K562 (cell line): ENCODE measurements around the gene ARHGEF16. TPM values are rescaled to one million over a fixed set of nuclear protein-coding genes. Genes with fewer than 3 reads are reported as not detected.

ENCODE experiments used
- ATAC-seq: fragments of 200-7000 bp; cut with Tn5 transposase; 3 replicates; pipeline ENCODE4 v1.9.1; 2020; ENCODE audit warnings: moderate library complexity
- BruUV-seq: library from RNA; stranded (reverse); fragments of 400-500 nt; replicated peaks from 2 replicates; lab custom pipeline; 2021; lab: Mats Ljungman, UMichigan
- CTCF ChIA-PET: fragments of 300-600 bp; formaldehyde crosslinking; extraction: SDS; loops from one replicate; lab custom pipeline; 2021; ENCODE audit warnings: low intra/inter-chr PET ratio; lab: Yijun Ruan, JAX
- POLR2A ChIA-PET: fragments of 300-600, 350-650 bp; sonication (Branson Sonifier 250); formaldehyde crosslinking; extraction: SDS; loops from one replicate; lab custom pipeline; 2021; ENCODE audit warnings: antibody characterized with exemption, inconsistent platforms; lab: Yijun Ruan, JAX
- DNase-seq, 4 experiments: peaks; one replicate each; pipeline versions ENCODE4 v3.0.0 to v3.0.0-alpha.2; 2011 to 2018; ENCODE audit warnings: low spot score in 3 of 4, mixed read lengths in 3 of 4; ENCODE audit errors: extremely low read depth in 1 of 4
- FAIRE-seq: peaks from 2 replicates; lab custom pipeline; 2011; peaks lifted over from hg19 to GRCh38; lab: Jason Lieb, UNC
- H2AFZ ChIP-seq: 2 replicates; pipeline ENCODE4 v1.6.0; 2011; ENCODE audit warnings: low read depth, low read length, control low read depth, inconsistent platforms
- H3K27ac ChIP-seq: fragments of 200-600 bp; 3 replicates; pipeline ENCODE4 v1.8.0; 2011; ENCODE audit warnings: low read depth, mild to moderate bottlenecking, control low read depth, inconsistent platforms, low read length, moderate library complexity, mixed read lengths; ENCODE audit errors: extremely low read depth
- H3K27me3 ChIP-seq, 2 experiments: fragments of 300-600 bp in 1 of 2; 2 replicates in 1 of 2; 3 replicates in 1 of 2; pipeline versions ENCODE4 v1.6.0 to v1.8.0; 2011; ENCODE audit warnings: inconsistent platforms in 2 of 2, low read length in 2 of 2, mild to moderate bottlenecking in 1 of 2, mixed read lengths in 1 of 2, moderate library complexity in 1 of 2; ENCODE audit not compliant: control insufficient read depth in 2 of 2, insufficient read depth in 2 of 2
- H3K36me3 ChIP-seq: fragments of 300-600 bp; 3 replicates; pipeline ENCODE4 v1.8.0; 2011; ENCODE audit warnings: mild to moderate bottlenecking, low read length, inconsistent platforms; ENCODE audit not compliant: control insufficient read depth, insufficient read depth
- H3K4me1 ChIP-seq, 2 experiments: fragments of 200-600 bp in 1 of 2; replicated peaks in 1 of 2; 2 replicates in 1 of 2; 3 replicates in 1 of 2; pipeline versions ENCODE4 v1.5.1 to v1.8.0; 2011; ENCODE audit warnings: inconsistent platforms in 2 of 2, low read length in 2 of 2, mild to moderate bottlenecking in 1 of 2, mixed read lengths in 1 of 2, moderate library complexity in 1 of 2; ENCODE audit not compliant: control insufficient read depth in 2 of 2, insufficient read depth in 2 of 2
- H3K4me2 ChIP-seq: 2 replicates; pipeline ENCODE4 v1.6.1; 2011; ENCODE audit warnings: low read length, control low read depth, inconsistent platforms, mixed read lengths; ENCODE audit not compliant: insufficient read depth
- H3K4me3 ChIP-seq: fragments of 200-600 bp; sonication (generic), shearing (Covaris generic); 2 replicates; pipeline ENCODE4 v1.5.1; 2016; ENCODE audit warnings: control low read depth, inconsistent platforms
- H3K79me2 ChIP-seq: fragments of 200-600 bp; 3 replicates; pipeline ENCODE4 v1.8.0; 2011; ENCODE audit warnings: low read length, inconsistent platforms; ENCODE audit not compliant: control insufficient read depth, insufficient read depth
- H3K9ac ChIP-seq, 2 experiments: 2 replicates each; pipeline versions ENCODE4 v1.6.0 to v1.6.1; 2011; ENCODE audit warnings: low read depth in 2 of 2, low read length in 2 of 2, control low read depth in 1 of 2, inconsistent platforms in 1 of 2, mild to moderate bottlenecking in 1 of 2, mixed read lengths in 1 of 2; ENCODE audit not compliant: insufficient read depth in 1 of 2
- H3K9me1 ChIP-seq: one replicate; pipeline ENCODE4 v1.6.0; 2011; ENCODE audit warnings: inconsistent platforms, mild to moderate bottlenecking, low read length, moderate library complexity; ENCODE audit not compliant: control insufficient read depth, insufficient read depth
- H3K9me3 ChIP-seq: replicated peaks from 2 replicates; pipeline ENCODE4 v1.5.1; 2011; ENCODE audit warnings: low read depth, low read length, inconsistent platforms; ENCODE audit not compliant: control insufficient read depth, insufficient read depth
- H4K20me1 ChIP-seq: replicated peaks from 2 replicates; pipeline ENCODE4 v1.6.1; 2011; ENCODE audit warnings: low read length, inconsistent platforms, mixed read lengths; ENCODE audit not compliant: control insufficient read depth, insufficient read depth
- ARID1B ChIP-seq: fragments of 450-650 bp; IDR thresholded peaks from 2 replicates; pipeline ENCODE4 v1.6.1; 2016; ENCODE audit warnings: antibody characterized with exemption, mild to moderate bottlenecking, inconsistent platforms
- BRD4 ChIP-seq: fragments of 200-600 bp; sonication (generic); IDR thresholded peaks from 2 replicates; pipeline ENCODE4 v1.6.1; 2017; ENCODE audit warnings: inconsistent platforms
- CTCF ChIP-seq, 3 experiments: IDR thresholded peaks in 2 of 3; conservative IDR thresholded peaks in 1 of 3; 2 replicates each; pipeline ENCODE4 v1.5.1; 2011 to 2012; ENCODE audit warnings: low read length in 3 of 3, mild to moderate bottlenecking in 3 of 3, control low read depth in 2 of 3, improper control_type of control experiment in 1 of 3, inconsistent platforms in 1 of 3, low read depth in 1 of 3, mixed read lengths in 1 of 3, moderate library complexity in 1 of 3; ENCODE audit not compliant: insufficient read depth in 2 of 3
- ELF4 ChIP-seq: fragments of 450-650 bp; formaldehyde crosslinking; IDR thresholded peaks from 2 replicates; pipeline ENCODE4 v1.4.0; 2022; ENCODE audit warnings: missing genetic modification characterization
- FOXO4 ChIP-seq: fragments of 450-650 bp; formaldehyde crosslinking; IDR thresholded peaks from 2 replicates; pipeline ENCODE4 v1.4.0; 2020; ENCODE audit warnings: mild to moderate bottlenecking, moderate library complexity
- JUN ChIP-seq, 2 experiments: sonication (generic) in 1 of 2; formaldehyde crosslinking in 1 of 2; IDR thresholded peaks; 2 replicates each; pipeline versions ENCODE4 v1.6.1 to v1.8.0; 2012 to 2022; ENCODE audit warnings: borderline replicate concordance in 2 of 2, mild to moderate bottlenecking in 2 of 2, improper control_type of control experiment in 1 of 2, low read depth in 1 of 2, low read length in 1 of 2, missing genetic modification reagents in 1 of 2
- PHB ChIP-seq: fragments of 250-450 bp; sonication (Bioruptor Pico); IDR thresholded peaks from 2 replicates; pipeline ENCODE4 v1.5.0; 2021
- PTBP1 ChIP-seq: fragments of 200-400 bp; formaldehyde crosslinking; IDR thresholded peaks from 2 replicates; pipeline ENCODE4 v1.6.1; 2017; ENCODE audit warnings: low read depth, low read length
- STAT5B ChIP-seq: fragments of 250-450 bp; sonication (Bioruptor Pico); IDR thresholded peaks from 2 replicates; pipeline ENCODE4 v1.8.0; 2021; ENCODE audit warnings: mild to moderate bottlenecking, inconsistent platforms
- TBL1XR1 ChIP-seq, 2 experiments: IDR thresholded peaks; 2 replicates each; pipeline ENCODE4 v1.6.1; 2012; ENCODE audit warnings: improper control_type of control experiment in 2 of 2, low read length in 2 of 2, mild to moderate bottlenecking in 1 of 2
- VEZF1 ChIP-seq: fragments of 200-800 bp; sonication (Bioruptor generic); IDR thresholded peaks from 2 replicates; pipeline ENCODE4 v1.6.1; 2017; ENCODE audit warnings: missing genetic modification characterization, missing compliant biosample characterization
- ZNF146 ChIP-seq: IDR thresholded peaks from one replicate; pipeline ENCODE4 v1.6.1; 2018; ENCODE audit warnings: missing compliant biosample characterization; ENCODE audit not compliant: unreplicated experiment
- ZNF217 ChIP-seq: sonication (generic); formaldehyde crosslinking; IDR thresholded peaks from 2 replicates; pipeline ENCODE4 v1.8.0; 2022; ENCODE audit warnings: mild to moderate bottlenecking, missing genetic modification reagents
- ZNF766 ChIP-seq: fragments of 200-800 bp; sonication (Bioruptor generic); conservative IDR thresholded peaks from 2 replicates; pipeline ENCODE4 v1.6.1; 2016; ENCODE audit warnings: missing genetic modification characterization, missing compliant biosample characterization
- ZNF785 ChIP-seq: fragments of 250-450 bp; sonication (Bioruptor Pico); IDR thresholded peaks from 2 replicates; pipeline ENCODE4 v1.4.0; 2020; ENCODE audit warnings: mild to moderate bottlenecking
- ZNF830 ChIP-seq: fragments of 250-450 bp; sonication (Bioruptor Pico); IDR thresholded peaks from 2 replicates; pipeline ENCODE4 v1.5.0; 2021; ENCODE audit warnings: mild to moderate bottlenecking
- ZSCAN32 ChIP-seq: fragments of 450-650 bp; formaldehyde crosslinking; IDR thresholded peaks from 2 replicates; pipeline ENCODE4 v1.4.0; 2020; ENCODE audit warnings: mild to moderate bottlenecking, moderate library complexity
- WGBS: fragments of 100-300 bp; shearing (Covaris generic); methylation state at CpG from one replicate; pipeline ENCODE4 v1.1.6; 2016; ENCODE audit warnings: low coverage, mixed read lengths; ENCODE audit not compliant: insufficient coverage; ENCODE audit errors: missing lambda C conversion rate; 5-methylcytosine and 5-hydroxymethylcytosine counted together
- in situ Hi-C: fragments of 300-500 bp; cut with MboI; formaldehyde crosslinking; loops from 4 replicates; pipeline ENCODE4 v1.15.0; 2018; ENCODE audit warnings: inconsistent platforms, mixed read lengths
- intact Hi-C: fragments of 100-400 bp; cut with micrococcal nuclease; formaldehyde crosslinking; loops from 2 replicates; pipeline ENCODE4 v1.14.2; 2022
- polyA plus RNA-seq, 8 experiments: library from polyadenylated mRNA; depleted of rRNA in 4 of 8; stranded (reverse) in 5 of 8; unstranded in 3 of 8; fragments of >200 nt; fragmentation: Nextera tagmentation in 2 of 8; fragmentation: Illumina TruSeq in 1 of 8; extraction: Ambion mirVana in 2 of 8; extraction: Trizol in 1 of 8; gene quantifications; 2 replicates each; pipeline versions ENCODE4 v1.2.1 to v1.2.3, GENCODE V29; 2011 to 2014; ENCODE audit warnings: inconsistent platforms in 1 of 8, missing spikeins in 1 of 8
- total RNA-seq, 7 experiments: library from RNA; depleted of rRNA in 6 of 7; stranded (reverse); fragments of >200 nt in 6 of 7; fragmentation: Illumina TruSeq in 2 of 7; extraction: Trizol in 2 of 7; gene quantifications; 2 replicates each; pipeline versions ENCODE4 v1.2.1 to v1.2.3, GENCODE V29; 2011 to 2021; ENCODE audit warnings: low replicate concordance in 1 of 7

ARHGEF16 gene
- total and polyA plus RNA-seq, 9 of the 15 experiments (the other 6 are each of a cell fraction or from before 2014, with no cell fraction given), result 0.15 to 1.2 (median 0.49) TPM; not detected in 2

- Histone ChIP-seq H3K27ac (no peak overlapping the region), H3K4me2 (no peak overlapping the region), H3K9me1 (no peaks in the 10 kb centered on the region), H3K9me3 (no peaks in the 10 kb centered on the region)
- BruUV-seq, result no TSS peak
- FAIRE-seq, result no peak
- no peak for DNase-seq
- CTCF ChIA-PET, result no interaction called here
- TF ChIP-seq ZNF785 (CRISPR knock-in tag) (no peak), FOXO4 (CRISPR knock-in tag) (no peak), STAT5B (no peak), PHB (CRISPR knock-in tag) (no peak), ARID1B (no peak), CTCF (IDR thresholded peaks at IDR 0.05 in 2 of 3, conservative IDR thresholded peaks at IDR 0.05 in 1 of 3; ENCODE audit: insufficient read depth in 2 of 3, low read depth in 1 of 3, low read length in 3 of 3) (no peak), TBL1XR1 (IDR thresholded peaks at IDR 0.05; ENCODE audit: low read length in 2 of 2) (no peak), ZNF146 (CRISPR knock-in tag) (no peak), PTBP1 (no peak), ZNF830 (CRISPR knock-in tag) (no peak), ZSCAN32 (CRISPR knock-in tag) (no peak), ELF4 (no peak), BRD4 (no peak), VEZF1 (CRISPR knock-in tag) (no peak), ZNF766 (CRISPR knock-in tag) (no peak), JUN (IDR thresholded peaks at IDR 0.05; ENCODE audit: borderline replicate concordance, low read depth, low read length) (no peak), JUN (CRISPR knock-in tag; IDR thresholded peaks at IDR 0.05; ENCODE audit: borderline replicate concordance) (no peak), ZNF217 (CRISPR knock-in tag) (no peak)
- TF ChIP-seq, all 486 proteins: peak for 0
- 1% methylated on average over 20 of the region's 22 CpGs for WGBS
- in situ Hi-C loops (no loop called here), intact Hi-C loops (no loop called here)
- Histone ChIP-seq H3K4me1 (peaks cover 0 to 51% of the 10 kb centered on the region in 2 experiments; a peak in 1 of 5 replicates), H4K20me1 (peaks cover 23% of the 10 kb centered on the region; the same call in 1 of the 2 replicates), H3K79me2 (no peaks in the 10 kb centered on the region), H3K9ac (no peak overlapping the region), H3K27me3 (peaks cover 3 to 50% of the 10 kb centered on the region in 2 experiments; a peak in 3 of 5 replicates), H2AFZ (no peak overlapping the region), H3K4me3 (no peak overlapping the region), H3K36me3 (no peaks in the 10 kb centered on the region)
- POLR2A ChIA-PET, result interaction anchor here (0.6 kb wide), 3 partner anchors 71 to 408 kb away, joined by 3 read pairs; no protein-coding TSS in a partner anchor
- ATAC-seq, result no peak
Observed at GRCh38 chr1:3502641-3503524, 48.4 kb downstream of the ARHGEF16 start.
